HepG2 (cell line): Measurements from ENCODE around the gene DRD1. TPM values are rescaled to one million over a fixed set of nuclear protein-coding genes. Genes with fewer than 3 reads are reported as not detected.

Experiments used
- ATAC-seq: fragments of 200-7000 bp; cut with Tn5 transposase; 3 replicates; pipeline ENCODE4 v1.9.1; 2020; ENCODE audit warnings: mild to moderate bottlenecking, moderate library complexity
- BruUV-seq: library from RNA; stranded (reverse); fragments of 400-500 nt; replicated peaks from 2 replicates; lab custom pipeline; 2021; lab: Mats Ljungman, UMichigan
- CTCF ChIA-PET: fragments of 300-600 bp; formaldehyde crosslinking; extraction: SDS; loops from one replicate; lab custom pipeline; 2021; ENCODE audit warnings: low total read pairs, inconsistent platforms, low intra/inter-chr PET ratio; lab: Yijun Ruan, JAX
- POLR2A ChIA-PET: fragments of 350-600 bp; sonication (Branson Sonifier 250); formaldehyde crosslinking; loops from one replicate; lab custom pipeline; 2020; ENCODE audit warnings: antibody characterized with exemption, inconsistent platforms; lab: Yijun Ruan, JAX
- DNase-seq: peaks from one replicate; pipeline ENCODE4 v3.0.0-alpha.2; 2015; ENCODE audit warnings: low spot score
- FAIRE-seq: peaks from 3 replicates; lab custom pipeline; 2011; peaks lifted over from hg19 to GRCh38; lab: Jason Lieb, UNC
- H2AFZ ChIP-seq: one replicate; pipeline ENCODE4 v1.6.1; 2011; ENCODE audit warnings: low read length, inconsistent platforms
- H3K27ac ChIP-seq: fragments of 300-600 bp; 3 replicates; pipeline ENCODE4 v1.8.0; 2011; ENCODE audit warnings: mixed run types, mild to moderate bottlenecking, mixed read lengths, low read length, inconsistent platforms; ENCODE audit not compliant: insufficient read depth; ENCODE audit errors: extremely low read length
- H3K27me3 ChIP-seq, 2 experiments: fragments of 200-600 bp in 1 of 2; 2 replicates in 1 of 2; 3 replicates in 1 of 2; pipeline versions ENCODE4 v1.6.0 to v1.8.0; 2011; ENCODE audit warnings: low read length in 2 of 2, mild to moderate bottlenecking in 2 of 2, moderate library complexity in 2 of 2, inconsistent platforms in 1 of 2; ENCODE audit not compliant: insufficient read depth in 2 of 2, control insufficient read depth in 1 of 2
- H3K36me3 ChIP-seq, 2 experiments: fragments of 200-600 bp in 1 of 2; replicated peaks in 1 of 2; 2 replicates in 1 of 2; 3 replicates in 1 of 2; pipeline versions ENCODE4 v1.5.1 to v1.8.0; 2011; ENCODE audit warnings: low read length in 2 of 2, inconsistent platforms in 1 of 2; ENCODE audit not compliant: insufficient read depth in 2 of 2, control insufficient read depth in 1 of 2
- H3K4me1 ChIP-seq: 2 replicates; pipeline ENCODE4 v1.5.1; 2012; ENCODE audit warnings: low read length, inconsistent platforms; ENCODE audit not compliant: insufficient read depth
- H3K4me2 ChIP-seq: 2 replicates; pipeline ENCODE4 v1.6.0; 2011; ENCODE audit warnings: low read depth, low read length, inconsistent platforms
- H3K4me3 ChIP-seq, 3 experiments: fragments of 200-600 bp in 1 of 3; sonication (generic), shearing (Covaris generic) in 1 of 3; replicated peaks in 1 of 3; 2 replicates each; pipeline ENCODE4 v1.5.1; 2011 to 2016; ENCODE audit warnings: low read length in 3 of 3, inconsistent platforms in 2 of 3, low read depth in 2 of 3, mild to moderate bottlenecking in 2 of 3, control low read depth in 1 of 3, mixed read lengths in 1 of 3; ENCODE audit not compliant: insufficient read depth in 1 of 3
- H3K79me2 ChIP-seq: one replicate; pipeline ENCODE4 v1.6.1; 2011; ENCODE audit warnings: low read length, inconsistent platforms; ENCODE audit not compliant: insufficient read depth
- H3K9ac ChIP-seq: 2 replicates; pipeline ENCODE4 v1.6.0; 2011; ENCODE audit warnings: mild to moderate bottlenecking, low read depth, low read length, inconsistent platforms; ENCODE audit not compliant: insufficient read depth
- H3K9me3 ChIP-seq: 2 replicates; pipeline ENCODE4 v1.5.1; 2012; ENCODE audit warnings: mild to moderate bottlenecking, low read length
- H4K20me1 ChIP-seq: 2 replicates; pipeline ENCODE4 v1.6.0; 2011; ENCODE audit warnings: inconsistent platforms, mild to moderate bottlenecking, low read length, moderate library complexity; ENCODE audit not compliant: insufficient read depth
- CEBPB ChIP-seq: IDR thresholded peaks from 2 replicates; pipeline ENCODE4 v1.6.1; 2011; ENCODE audit warnings: low read depth, low read length, improper control_type of control experiment, borderline replicate concordance
- FOXP1 ChIP-seq, 2 experiments: fragments of 450-650 bp in 1 of 2; IDR thresholded peaks; 2 replicates each; pipeline ENCODE4 v1.6.1; 2017 to 2018; ENCODE audit warnings: antibody characterized with exemption in 1 of 2
- IRF1 ChIP-seq: sonication (generic); formaldehyde crosslinking; IDR thresholded peaks from 2 replicates; pipeline ENCODE4 v1.4.0; 2020; ENCODE audit warnings: low read depth, mild to moderate bottlenecking, missing genetic modification reagents
- IRX3 ChIP-seq: sonication (generic); formaldehyde crosslinking; IDR thresholded peaks from 2 replicates; pipeline ENCODE4 v1.8.1; 2023; ENCODE audit warnings: mild to moderate bottlenecking, low read depth, missing genetic modification reagents, borderline replicate concordance
- KLF16 ChIP-seq, 2 experiments: sonication (generic) in 1 of 2; formaldehyde crosslinking in 1 of 2; IDR thresholded peaks; 2 replicates each; pipeline versions ENCODE4 v1.6.1 to v1.8.0; 2016 to 2023; ENCODE audit warnings: missing genetic modification reagents in 2 of 2, missing compliant biosample characterization in 1 of 2
- MAFF ChIP-seq: IDR thresholded peaks from 2 replicates; pipeline ENCODE4 v1.6.1; 2011; ENCODE audit warnings: low read depth, low read length, improper control_type of control experiment
- SAP130 ChIP-seq: IDR thresholded peaks from 2 replicates; pipeline ENCODE4 v1.6.1; 2016; ENCODE audit warnings: low read depth
- SOX6 ChIP-seq, 2 experiments: fragments of 450-650 bp in 1 of 2; sonication (generic) in 1 of 2; formaldehyde crosslinking in 1 of 2; IDR thresholded peaks; 2 replicates each; pipeline versions ENCODE4 v1.4.0 to v1.6.1; 2017 to 2020; ENCODE audit warnings: antibody characterized with exemption in 1 of 2, mild to moderate bottlenecking in 1 of 2, missing genetic modification reagents in 1 of 2
- TCF7 ChIP-seq: sonication (generic); IDR thresholded peaks from 2 replicates; pipeline ENCODE4 v1.6.1; 2016; ENCODE audit warnings: antibody characterized with exemption, low read depth
- ZNF597 ChIP-seq: sonication (generic); formaldehyde crosslinking; IDR thresholded peaks from 2 replicates; pipeline ENCODE4 v1.5.0; 2020; ENCODE audit warnings: missing genetic modification reagents
- WGBS: methylation state at CpG from one replicate; pipeline ENCODE4 v1.1.6; 2017; ENCODE audit warnings: low lambda C conversion rate; 5-methylcytosine and 5-hydroxymethylcytosine counted together
- in situ Hi-C: cut with HindIII; loops from 2 replicates; pipeline ENCODE4 v1.10.0; 2017; ENCODE audit warnings: low pct_unique_long_range_greater_than_20kb; ENCODE audit not compliant: extremely low pct_ligation_motif_present
- intact Hi-C: fragments of 100-400 bp; cut with micrococcal nuclease; formaldehyde crosslinking; loops from one replicate; pipeline ENCODE4 v1.10.0; 2022; ENCODE audit not compliant: unreplicated experiment
- polyA plus RNA-seq, 8 experiments: library from polyadenylated mRNA; depleted of rRNA in 3 of 8; stranded (reverse) in 7 of 8; unstranded in 1 of 8; fragments of >200 nt; fragmentation: Illumina TruSeq in 4 of 8; extraction: Trizol in 4 of 8; gene quantifications; 2 replicates each; pipeline versions ENCODE4 v1.2.1 to v1.2.3, GENCODE V29; 2011 to 2016; ENCODE audit warnings: low read depth in 4 of 8, missing spikeins in 1 of 8, mixed read lengths in 1 of 8; ENCODE audit not compliant: insufficient read depth in 1 of 8
- total RNA-seq, 5 experiments: library from RNA; depleted of rRNA; stranded (reverse); fragments of >200 nt; fragmentation: Illumina TruSeq; extraction: Trizol; gene quantifications; 2 replicates each; pipeline ENCODE4 v1.2.3, GENCODE V29; 2016; ENCODE audit warnings: low read depth in 1 of 5
- TF ChIP-seq, protein P1 (sequence below): IDR thresholded peaks from 2 replicates; pipeline ENCODE4 v1.4.0; 2020; ENCODE audit warnings: mild to moderate bottlenecking, missing genetic modification reagents

Gene DRD1
- total and polyA plus RNA-seq, 2 of the 13 experiments (the other 11 are each of a cell fraction or from before 2014, with no cell fraction given): not detected

DNA sequence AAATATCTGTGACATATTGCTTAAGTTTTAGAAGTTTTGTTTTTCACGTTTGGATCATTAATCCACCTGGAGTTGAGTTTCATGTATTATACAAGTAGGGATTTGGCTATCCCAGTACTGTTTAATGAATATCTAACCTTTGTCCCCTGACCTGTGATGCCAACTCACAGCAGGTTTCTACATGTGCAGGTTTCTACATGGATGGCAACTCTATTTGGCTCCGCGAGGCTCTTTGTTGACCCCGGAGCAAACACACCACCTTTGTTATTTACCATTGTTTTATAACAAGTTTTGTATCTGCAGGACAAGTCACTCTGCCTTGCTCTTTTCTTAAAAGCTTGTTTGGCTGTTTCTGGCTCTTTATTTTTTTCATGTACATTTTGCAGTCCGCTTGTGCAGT, 33.5 kb upstream of the DRD1 start:
- in situ Hi-C loops (no loop called here), intact Hi-C loops (no loop called here)
- Histone ChIP-seq H3K4me3 (peak overlapping the region in 1 of 3 experiments; percentile 97; a peak in 1 of 6 replicates), H3K27me3 (peaks cover 0 to 18% of the 10 kb centered on the region in 2 experiments; a peak in 3 of 5 replicates), H3K27ac (no peak overlapping the region), H3K79me2 (peaks cover 37% of the 10 kb centered on the region), H3K9ac (no peak overlapping the region), H3K4me2 (peak overlapping the region; percentile 100; the same call in 1 of the 2 replicates), H2AFZ (no peak overlapping the region), H3K4me1 (peaks cover 69% of the 10 kb centered on the region), H3K9me3 (no peaks in the 10 kb centered on the region), H4K20me1 (peaks cover 21% of the 10 kb centered on the region), H3K36me3 (peaks cover 5 to 15% of the 10 kb centered on the region in 2 experiments)
- no peak for DNase-seq
- ChIA-PET POLR2A (interaction anchor here (0.9 to 1.1 kb wide), 2 partner anchors 9 to 12 kb away, joined by 4 read pairs; no protein-coding TSS in a partner anchor), CTCF (no interaction called here)
- no TSS peak for BruUV-seq
- WGBS: 10% methylated on average over 5 of the region's 5 CpGs
- TF ChIP-seq IRF1 (CRISPR knock-in tag) (no peak), FOXP1 (IDR thresholded peaks at IDR 0.05) (no peak), FOXP1 (CRISPR knock-in tag; IDR thresholded peaks at IDR 0.05) (0 out of 2 replicates have a peak, but pooled peaks have one; percentile 25)
- no peak for ATAC-seq
- no peak for FAIRE-seq

DNA sequence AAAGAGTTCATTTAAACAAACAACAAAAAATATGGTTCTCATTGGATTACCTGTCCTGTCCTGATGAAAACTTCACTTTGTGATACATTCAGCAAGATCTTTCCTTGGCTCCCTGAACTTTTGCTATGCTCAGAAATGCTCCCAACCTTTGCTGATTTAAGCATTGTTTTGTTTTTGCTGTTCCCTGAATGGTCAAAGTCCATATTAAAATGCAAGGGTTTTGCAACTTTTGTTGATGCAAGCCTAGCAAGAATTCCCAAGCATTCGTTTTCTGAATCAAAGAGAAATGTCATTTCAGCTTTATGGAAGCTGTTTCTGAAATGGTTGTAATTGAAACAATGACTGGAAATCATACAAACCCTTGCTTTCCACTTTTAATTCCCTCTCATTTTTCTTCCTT, 31.3 kb upstream of the DRD1 start:
- FAIRE-seq: no peak
- no peaks in the 10 kb centered on the region for H3K36me3 ChIP-seq
- CTCF ChIA-PET: no interaction called here
- POLR2A ChIA-PET: no interaction called here
- intact Hi-C loops (no loop called here), in situ Hi-C loops (no loop called here)
- H3K27ac ChIP-seq: no peak overlapping the region
- no peak for ATAC-seq
- peaks cover 50% of the 10 kb centered on the region for H3K4me1 ChIP-seq
- H3K9ac ChIP-seq: no peak overlapping the region
- DNase-seq: peak; percentile 47
- H3K4me3 ChIP-seq: no peak overlapping the region
- H3K27me3 ChIP-seq: peaks cover 3 to 23% of the 10 kb centered on the region in 2 experiments; a peak in 4 of 5 replicates
- H3K79me2 ChIP-seq: peaks cover 15% of the 10 kb centered on the region
- peaks cover under 1% of the 10 kb centered on the region for H4K20me1 ChIP-seq
- no peaks in the 10 kb centered on the region for H3K9me3 ChIP-seq
- WGBS: 0% methylated on average over 1 of the region's 1 CpG
- peak overlapping the region; percentile 59 for H3K4me2 ChIP-seq
- no TSS peak for BruUV-seq
- H2AFZ ChIP-seq: no peak overlapping the region
- TF ChIP-seq KLF16 (CRISPR knock-in tag; IDR thresholded peaks at IDR 0.05) (0 out of 4 replicates have a peak, but pooled peaks of 1 of the 2 experiments have one; percentile 40), MAFF (peak; percentile 57), SAP130 (CRISPR knock-in tag) (peak; percentile 41; the same call in 1 of the 2 replicates), TCF7 (no peak), IRX3 (no peak), SOX6 (IDR thresholded peaks at IDR 0.05) (no peak), SOX6 (CRISPR knock-in tag; IDR thresholded peaks at IDR 0.05) (peak; percentile 40; the same call in 1 of the 2 replicates), ZNF597 (no peak), CEBPB (peak; percentile 86)
- TF ChIP-seq, protein P1, sequence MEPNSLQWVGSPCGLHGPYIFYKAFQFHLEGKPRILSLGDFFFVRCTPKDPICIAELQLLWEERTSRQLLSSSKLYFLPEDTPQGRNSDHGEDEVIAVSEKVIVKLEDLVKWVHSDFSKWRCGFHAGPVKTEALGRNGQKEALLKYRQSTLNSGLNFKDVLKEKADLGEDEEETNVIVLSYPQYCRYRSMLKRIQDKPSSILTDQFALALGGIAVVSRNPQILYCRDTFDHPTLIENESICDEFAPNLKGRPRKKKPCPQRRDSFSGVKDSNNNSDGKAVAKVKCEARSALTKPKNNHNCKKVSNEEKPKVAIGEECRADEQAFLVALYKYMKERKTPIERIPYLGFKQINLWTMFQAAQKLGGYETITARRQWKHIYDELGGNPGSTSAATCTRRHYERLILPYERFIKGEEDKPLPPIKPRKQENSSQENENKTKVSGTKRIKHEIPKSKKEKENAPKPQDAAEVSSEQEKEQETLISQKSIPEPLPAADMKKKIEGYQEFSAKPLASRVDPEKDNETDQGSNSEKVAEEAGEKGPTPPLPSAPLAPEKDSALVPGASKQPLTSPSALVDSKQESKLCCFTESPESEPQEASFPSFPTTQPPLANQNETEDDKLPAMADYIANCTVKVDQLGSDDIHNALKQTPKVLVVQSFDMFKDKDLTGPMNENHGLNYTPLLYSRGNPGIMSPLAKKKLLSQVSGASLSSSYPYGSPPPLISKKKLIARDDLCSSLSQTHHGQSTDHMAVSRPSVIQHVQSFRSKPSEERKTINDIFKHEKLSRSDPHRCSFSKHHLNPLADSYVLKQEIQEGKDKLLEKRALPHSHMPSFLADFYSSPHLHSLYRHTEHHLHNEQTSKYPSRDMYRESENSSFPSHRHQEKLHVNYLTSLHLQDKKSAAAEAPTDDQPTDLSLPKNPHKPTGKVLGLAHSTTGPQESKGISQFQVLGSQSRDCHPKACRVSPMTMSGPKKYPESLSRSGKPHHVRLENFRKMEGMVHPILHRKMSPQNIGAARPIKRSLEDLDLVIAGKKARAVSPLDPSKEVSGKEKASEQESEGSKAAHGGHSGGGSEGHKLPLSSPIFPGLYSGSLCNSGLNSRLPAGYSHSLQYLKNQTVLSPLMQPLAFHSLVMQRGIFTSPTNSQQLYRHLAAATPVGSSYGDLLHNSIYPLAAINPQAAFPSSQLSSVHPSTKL: peak; percentile 60
